Measurements from ENCODE around the gene PLCB2.

Gene PLCB2

DNA sequence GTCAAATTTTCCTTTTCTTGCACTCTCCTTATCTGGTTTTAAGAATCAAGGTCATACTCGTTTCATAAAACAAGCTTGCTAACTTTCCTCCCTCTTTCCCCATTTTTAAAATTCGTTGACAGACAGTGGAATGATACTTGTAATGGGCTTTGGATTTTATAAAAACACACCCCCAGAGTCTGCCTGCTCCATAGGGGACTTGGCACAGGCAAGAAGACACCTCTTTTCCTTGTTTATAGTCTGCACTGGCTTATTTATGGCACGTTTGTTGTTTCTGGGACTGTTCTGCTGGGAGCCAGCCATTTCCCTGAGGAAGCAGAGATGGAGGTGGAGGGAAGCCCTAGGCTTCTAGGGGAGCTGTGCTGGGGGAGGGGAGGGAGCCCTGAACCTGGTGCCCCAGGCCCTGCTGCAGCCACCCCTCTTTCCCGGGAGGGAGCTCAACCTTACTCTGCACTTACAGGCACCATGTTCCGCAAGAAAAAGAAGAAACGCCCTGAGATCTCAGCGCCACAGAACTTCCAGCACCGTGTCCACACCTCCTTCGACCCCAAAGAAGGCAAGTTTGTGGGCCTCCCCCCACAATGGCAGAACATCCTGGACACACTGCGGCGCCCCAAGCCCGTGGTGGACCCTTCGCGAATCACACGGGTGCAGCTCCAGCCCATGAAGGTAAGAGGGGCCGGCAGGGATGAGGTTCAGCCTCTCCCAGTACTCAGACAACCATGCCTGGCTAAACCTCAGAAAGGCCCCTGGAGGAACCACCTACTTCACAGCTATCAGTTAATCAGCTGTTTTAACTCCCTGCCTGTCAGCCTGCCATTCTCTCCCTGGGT is 43.2 kb downstream of the PLCB2 start:
- DNase-seq (ENCODE audit: extremely low read depth, low read depth), result no peak
- no peak overlapping the region for H3K4me3 ChIP-seq (replicated peaks; ENCODE audit: low read depth, low read length)
- TF ChIP-seq, protein P1, sequence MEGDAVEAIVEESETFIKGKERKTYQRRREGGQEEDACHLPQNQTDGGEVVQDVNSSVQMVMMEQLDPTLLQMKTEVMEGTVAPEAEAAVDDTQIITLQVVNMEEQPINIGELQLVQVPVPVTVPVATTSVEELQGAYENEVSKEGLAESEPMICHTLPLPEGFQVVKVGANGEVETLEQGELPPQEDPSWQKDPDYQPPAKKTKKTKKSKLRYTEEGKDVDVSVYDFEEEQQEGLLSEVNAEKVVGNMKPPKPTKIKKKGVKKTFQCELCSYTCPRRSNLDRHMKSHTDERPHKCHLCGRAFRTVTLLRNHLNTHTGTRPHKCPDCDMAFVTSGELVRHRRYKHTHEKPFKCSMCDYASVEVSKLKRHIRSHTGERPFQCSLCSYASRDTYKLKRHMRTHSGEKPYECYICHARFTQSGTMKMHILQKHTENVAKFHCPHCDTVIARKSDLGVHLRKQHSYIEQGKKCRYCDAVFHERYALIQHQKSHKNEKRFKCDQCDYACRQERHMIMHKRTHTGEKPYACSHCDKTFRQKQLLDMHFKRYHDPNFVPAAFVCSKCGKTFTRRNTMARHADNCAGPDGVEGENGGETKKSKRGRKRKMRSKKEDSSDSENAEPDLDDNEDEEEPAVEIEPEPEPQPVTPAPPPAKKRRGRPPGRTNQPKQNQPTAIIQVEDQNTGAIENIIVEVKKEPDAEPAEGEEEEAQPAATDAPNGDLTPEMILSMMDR (IDR thresholded peaks at IDR 0.05; ENCODE audit: low read depth, low read length, missing control alignments), result no peak

DNA sequence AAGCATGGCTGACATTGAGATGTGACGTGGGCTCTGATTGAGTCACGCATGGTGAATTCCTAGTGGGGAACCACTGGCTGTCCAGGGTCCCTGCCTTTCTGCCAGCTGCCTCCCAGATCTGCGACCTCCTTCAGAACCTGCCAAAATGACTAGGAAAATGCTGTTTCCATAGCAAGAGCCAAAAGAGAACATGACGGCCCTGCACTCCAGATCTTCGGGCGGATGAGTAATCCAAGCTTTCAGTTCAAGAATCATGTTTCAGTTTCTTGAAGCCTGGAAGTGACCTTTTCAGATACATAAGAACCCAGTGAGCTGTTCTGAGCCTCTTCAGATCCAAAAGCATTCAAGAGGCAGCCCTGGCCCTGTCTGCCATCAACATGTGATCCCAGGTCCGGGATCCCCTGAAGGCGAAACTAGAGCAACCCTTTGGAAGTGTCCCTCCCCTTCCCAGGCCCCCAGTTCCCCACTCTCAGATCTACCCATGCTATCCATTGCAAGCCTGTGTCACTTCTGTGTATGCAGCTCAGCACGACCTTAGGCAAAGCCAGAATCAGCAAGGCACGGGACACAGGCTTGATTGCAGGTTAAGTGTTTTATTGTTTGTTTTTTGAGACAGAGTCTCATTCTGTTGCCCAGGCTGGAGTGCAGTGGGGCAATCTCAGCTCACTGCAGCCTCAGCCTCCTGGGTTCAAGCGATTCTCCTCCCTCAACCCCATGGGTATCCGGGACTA is 44.5 kb downstream of the PLCB2 start:
- TF ChIP-seq, protein P1 (IDR thresholded peaks at IDR 0.05; ENCODE audit: low read depth, low read length, missing control alignments), result no peak
- no peak overlapping the region for H3K4me3 ChIP-seq (replicated peaks; ENCODE audit: low read depth, low read length)
- DNase-seq (ENCODE audit: extremely low read depth, low read depth), result peak; percentile 29

DNA sequence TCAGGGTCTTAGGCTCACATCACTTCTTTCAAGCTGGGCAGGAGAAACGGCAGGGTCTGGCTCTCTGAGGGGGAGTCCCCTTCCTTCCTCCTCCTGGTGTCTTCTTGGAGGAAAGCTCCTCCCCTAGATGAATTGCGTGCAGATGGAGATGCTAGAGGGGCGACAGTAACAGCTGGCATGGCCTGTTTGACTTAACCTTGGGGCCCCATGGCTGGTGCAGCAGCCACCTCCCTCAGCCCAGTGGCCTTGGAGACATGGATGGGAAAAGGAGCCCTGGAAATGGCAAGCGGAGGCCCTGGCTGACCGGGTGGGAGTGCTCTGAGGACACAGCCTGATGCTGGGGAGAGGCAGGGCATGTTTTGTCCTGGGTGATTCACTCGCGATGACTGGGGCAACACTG is 48.7 kb downstream of the PLCB2 start:
- no peak for DNase-seq (ENCODE audit: extremely low read depth, low read depth)
- no peak overlapping the region for H3K4me3 ChIP-seq (replicated peaks; ENCODE audit: low read depth, low read length)
- TF ChIP-seq, protein P1 (IDR thresholded peaks at IDR 0.05; ENCODE audit: low read depth, low read length, missing control alignments), result no peak

DNA sequence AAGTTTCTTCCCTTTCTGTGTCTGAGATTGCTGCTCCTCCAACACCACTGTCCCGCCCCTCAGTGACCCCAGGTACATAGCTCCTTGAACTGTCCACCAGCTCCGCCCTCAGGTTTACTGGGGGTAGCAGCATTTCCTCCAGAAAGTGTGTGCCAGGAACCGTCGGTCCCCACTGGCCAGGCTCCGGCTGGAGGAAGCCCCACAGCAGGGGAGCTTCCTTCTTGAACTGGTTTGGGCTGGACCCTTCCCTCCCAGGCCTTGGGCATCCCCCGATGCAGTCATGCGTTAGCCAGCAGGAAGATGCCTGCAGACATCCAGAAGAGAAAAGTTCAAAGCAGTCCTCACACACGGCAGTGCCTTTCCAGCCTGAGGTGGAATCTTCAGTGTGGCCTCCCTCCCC is 49.2 kb downstream of the PLCB2 start:
- DNase-seq (ENCODE audit: extremely low read depth, low read depth), result no peak

DNA sequence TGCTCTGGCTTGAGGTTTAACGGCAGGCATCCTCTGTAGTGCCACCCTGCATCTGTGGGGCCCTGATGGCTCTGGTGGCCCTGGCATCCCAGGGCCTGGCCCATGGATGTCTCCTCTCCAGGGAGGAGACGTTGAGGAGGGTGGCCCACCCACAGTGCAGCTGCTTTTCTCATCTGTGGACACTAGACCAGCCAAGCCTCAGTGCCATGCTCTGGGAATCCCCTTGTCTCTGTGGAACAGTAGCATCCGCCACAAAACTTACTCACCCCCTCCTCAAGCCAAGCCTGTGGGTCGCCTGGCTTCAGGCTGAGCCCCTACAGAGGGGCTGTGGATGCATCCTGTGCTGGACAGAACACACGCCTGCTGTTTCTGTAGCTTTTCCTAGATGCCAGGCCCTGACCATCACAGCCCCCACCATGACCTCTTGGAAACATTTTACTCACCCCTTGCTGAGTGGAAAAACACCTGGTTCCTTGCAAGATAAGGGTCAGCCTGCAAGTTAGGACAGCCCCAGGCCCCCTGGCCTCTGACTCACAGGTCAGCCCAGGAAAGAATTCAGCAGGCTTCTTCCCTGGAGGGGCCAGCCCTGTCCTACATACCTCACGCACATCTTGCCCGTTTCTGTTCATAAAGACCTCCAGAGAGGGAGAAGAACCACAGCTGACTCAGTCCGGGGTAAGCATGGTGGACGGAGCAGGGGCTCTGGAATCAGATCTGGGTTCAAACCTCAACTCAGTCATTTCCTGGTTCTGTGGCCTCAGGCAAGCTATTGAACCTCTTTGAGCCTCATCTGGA is 49.9 kb downstream of the PLCB2 start:
- H3K4me3 ChIP-seq (replicated peaks; ENCODE audit: low read depth, low read length), result no peak overlapping the region
- no peak for DNase-seq (ENCODE audit: extremely low read depth, low read depth)
- TF ChIP-seq, protein P1 (IDR thresholded peaks at IDR 0.05; ENCODE audit: low read depth, low read length, missing control alignments), result no peak

More for the DNA sequence above, 49.2 kb downstream of the PLCB2 start:
- H3K4me3 ChIP-seq (replicated peaks; ENCODE audit: low read depth, low read length), result no peak overlapping the region
- TF ChIP-seq, protein P1 (IDR thresholded peaks at IDR 0.05; ENCODE audit: low read depth, low read length, missing control alignments), result no peak

DNA sequence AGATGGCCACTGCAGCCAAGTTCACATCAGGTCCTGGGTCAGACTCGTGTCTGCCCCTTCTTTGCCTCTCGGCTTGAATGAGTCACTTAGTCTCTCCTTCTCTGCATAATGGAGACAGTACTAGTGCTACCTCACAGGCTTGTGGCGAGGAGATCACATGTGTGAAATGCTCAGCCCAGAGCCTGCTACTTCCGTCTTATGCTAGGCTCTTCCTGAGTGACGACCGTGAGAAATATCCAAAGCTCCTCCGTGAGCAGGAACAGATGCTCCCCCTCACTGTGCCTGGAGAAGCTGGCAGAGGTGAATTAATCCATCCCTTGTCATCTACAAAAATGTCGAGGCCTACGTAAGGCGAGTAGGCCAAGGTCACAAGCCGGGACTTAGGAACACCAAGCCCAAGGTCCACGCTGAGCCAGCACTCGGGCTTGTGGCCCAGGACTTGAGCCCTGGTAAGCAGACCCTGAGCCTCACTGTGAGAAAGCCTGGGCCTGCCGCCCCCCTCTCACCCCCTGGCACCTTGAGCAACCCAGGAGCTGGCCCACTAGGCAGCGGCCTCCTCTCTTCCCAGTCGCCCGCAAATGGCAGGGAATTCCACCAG is 51.0 kb downstream of the PLCB2 start:
- no peak overlapping the region for H3K4me3 ChIP-seq (replicated peaks; ENCODE audit: low read depth, low read length)
- TF ChIP-seq, protein P1 (IDR thresholded peaks at IDR 0.05; ENCODE audit: low read depth, low read length, missing control alignments), result no peak
- no peak for DNase-seq (ENCODE audit: extremely low read depth, low read depth)

Data from HFF-Myc (cell line).